Stimulated activated CD8-positive, alpha-beta memory T cell treated with anti-CD3 and anti-CD28 coated beads, Interleukin-7, amount 100 ng/mL, for 24 hours (primary cell): ENCODE measurements around the gene DENND11.
"Not testable (repeated sequence)": the region's sequence is repeated elsewhere in the genome, so short reads cannot be mapped to it uniquely, and the experiment has no call there.

Experiments used
- DNase-seq: peaks from one replicate; pipeline ENCODE4 v3.0.0-alpha.2; 2020; ENCODE audit warnings: low read depth

The DENND11 gene

GRCh38 chr7:141708351-141708750, 6.4 kb upstream of the DENND11 start, which contains the start of gene WEE2:
Gene WEE2, plus strand, starts transcription at chr7:141708353. Its CDS starts 406 bp downstream, at chr7:141708759.
- no peak for DNase-seq

GRCh38 chr7:141706239-141707064, 4.5 kb upstream of the DENND11 start:
- no peak for DNase-seq

GRCh38 chr7:141704741-141705140, 2.8 kb upstream of the DENND11 start:
- no peak for DNase-seq

- DNase-seq = no peak
These were observed 2.1 kb upstream of the DENND11 start for GRCh38 chr7:141704112-141704511.

GRCh38 chr7:141702892-141703291, 926 bp upstream of the DENND11 start:
- no peak for DNase-seq

GRCh38 chr7:141701489-141702046, 398 bp downstream of the DENND11 start:
- peak; percentile 37 for DNase-seq

GRCh38 chr7:141700848-141701371, 1.1 kb downstream of the DENND11 start:
- DNase-seq = no peak

GRCh38 chr7:141700296-141700847, 1.6 kb downstream of the DENND11 start:
- no peak for DNase-seq

- DNase-seq = no peak
These were observed 2.1 kb downstream of the DENND11 start for GRCh38 chr7:141699860-141700259.

GRCh38 chr7:141698247-141699015, 3.5 kb downstream of the DENND11 start:
- DNase-seq = no peak

GRCh38 chr7:141697211-141697871, 4.6 kb downstream of the DENND11 start:
- no peak for DNase-seq

GRCh38 chr7:141696348-141696747, 5.6 kb downstream of the DENND11 start:
- DNase-seq = no peak

- DNase-seq = no peak
These were observed 6.1 kb downstream of the DENND11 start for GRCh38 chr7:141695803-141696289.

- no peak for DNase-seq
These were observed 8.9 kb downstream of the DENND11 start for GRCh38 chr7:141693082-141693481.

GRCh38 chr7:141691961-141692360, 10.0 kb downstream of the DENND11 start:
- DNase-seq = no peak

GRCh38 chr7:141691540-141691939, 10.4 kb downstream of the DENND11 start:
- no peak for DNase-seq

- DNase-seq = not testable (repeated sequence)
These were observed 12.7 kb downstream of the DENND11 start for GRCh38 chr7:141689072-141689825.

GRCh38 chr7:141688043-141688442, 13.9 kb downstream of the DENND11 start:
- DNase-seq = no peak

GRCh38 chr7:141686670-141687069, 15.3 kb downstream of the DENND11 start:
- DNase-seq = no peak

- no peak for DNase-seq
These were observed 15.9 kb downstream of the DENND11 start for GRCh38 chr7:141686074-141686473.
